Activated CD8-positive, alpha-beta memory T cell treated with anti-CD3 and anti-CD28 coated beads, Interleukin-2, amount 50 U/mL, for 24 hours (primary cell): Measurements from ENCODE around the gene SFMBT1.
A peak's percentile ranks its signal among the peaks of the same experiment; 100 is the strongest.

ENCODE experiments used
- DNase-seq: peaks from one replicate; pipeline ENCODE4 v3.0.0-alpha.2; 2020; ENCODE audit errors: extremely low read depth

The SFMBT1 gene, protein sequence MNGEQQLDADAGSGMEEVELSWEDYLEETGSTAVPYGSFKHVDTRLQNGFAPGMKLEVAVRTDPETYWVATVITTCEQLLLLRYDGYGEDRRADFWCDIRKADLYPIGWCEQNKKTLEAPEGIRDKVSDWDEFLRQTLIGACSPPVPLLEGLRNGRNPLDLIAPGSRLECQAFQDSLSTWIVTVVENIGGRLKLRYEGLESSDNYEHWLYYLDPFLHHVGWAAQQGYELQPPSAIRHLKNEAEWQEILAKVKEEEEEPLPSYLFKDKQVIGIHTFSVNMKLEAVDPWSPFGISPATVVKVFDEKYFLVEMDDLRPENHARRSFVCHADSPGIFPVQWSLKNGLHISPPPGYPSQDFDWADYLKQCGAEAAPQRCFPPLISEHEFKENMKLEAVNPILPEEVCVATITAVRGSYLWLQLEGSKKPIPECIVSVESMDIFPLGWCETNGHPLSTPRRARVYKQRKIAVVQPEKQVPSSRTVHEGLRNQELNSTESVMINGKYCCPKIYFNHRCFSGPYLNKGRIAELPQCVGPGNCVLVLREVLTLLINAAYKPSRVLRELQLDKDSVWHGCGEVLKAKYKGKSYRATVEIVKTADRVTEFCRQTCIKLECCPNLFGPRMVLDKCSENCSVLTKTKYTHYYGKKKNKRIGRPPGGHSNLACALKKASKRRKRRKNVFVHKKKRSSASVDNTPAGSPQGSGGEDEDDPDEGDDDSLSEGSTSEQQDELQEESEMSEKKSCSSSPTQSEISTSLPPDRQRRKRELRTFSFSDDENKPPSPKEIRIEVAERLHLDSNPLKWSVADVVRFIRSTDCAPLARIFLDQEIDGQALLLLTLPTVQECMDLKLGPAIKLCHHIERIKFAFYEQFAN

DNA sequence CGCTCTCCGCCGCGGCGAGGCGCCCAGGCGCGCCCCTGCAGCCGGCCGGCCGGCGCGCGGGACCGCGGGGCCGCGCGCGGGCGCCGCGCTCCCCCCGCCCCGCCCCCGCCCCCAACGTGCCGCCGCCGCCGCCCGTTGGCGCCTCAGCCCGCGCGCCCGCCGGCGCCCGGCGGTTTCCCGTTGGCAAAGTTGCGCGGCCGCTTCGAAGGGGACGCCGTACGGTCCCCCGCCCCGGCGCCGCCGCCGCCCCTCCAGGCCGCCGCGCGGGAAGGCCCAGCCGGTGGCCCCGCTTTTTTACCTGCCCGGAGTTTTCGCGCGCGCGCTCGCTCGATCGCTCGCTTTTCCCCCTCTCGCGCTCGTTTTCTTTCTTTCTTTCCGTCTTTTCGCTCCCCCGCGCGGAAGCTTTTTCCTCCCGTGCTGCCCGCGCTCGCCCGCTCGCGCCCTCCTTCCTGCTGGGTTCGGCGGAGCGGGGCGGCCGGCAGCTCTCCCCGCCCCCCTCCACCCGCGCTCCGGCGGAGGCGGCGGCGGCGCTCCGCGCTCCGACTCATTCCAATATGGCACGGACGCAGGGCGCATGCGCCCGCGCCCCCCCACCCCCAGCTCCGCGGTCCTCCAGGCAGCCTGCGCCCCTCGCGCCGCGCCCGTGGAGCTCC lies at the start of gene SFMBT1:
TSS of gene SFMBT1 (minus strand) at position 556 of the 653 bp plus-strand sequence. CDS start 76,945 bp downstream, outside the sequence.
- DNase-seq = peak; percentile 24

DNA sequence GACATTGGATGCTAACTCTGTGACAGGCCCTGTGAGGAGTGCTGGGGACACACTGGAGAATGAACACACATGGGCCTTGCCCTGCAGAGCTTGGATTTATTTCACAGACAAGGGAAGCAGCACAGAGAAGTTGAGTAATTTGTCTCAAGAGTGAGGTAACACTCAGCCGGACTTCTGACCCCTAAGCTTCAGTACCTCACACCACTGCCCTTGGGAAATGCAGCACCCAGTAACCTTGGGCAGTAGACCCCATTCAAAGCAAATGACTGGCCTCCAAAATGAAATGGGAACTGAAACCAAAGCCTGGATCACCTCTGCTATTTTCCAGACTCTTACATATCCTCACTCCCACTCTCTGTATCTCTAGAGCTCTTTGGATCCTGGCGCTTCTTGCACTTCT lies 47.1 kb upstream of the SFMBT1 start:
- no peak for DNase-seq

DNA sequence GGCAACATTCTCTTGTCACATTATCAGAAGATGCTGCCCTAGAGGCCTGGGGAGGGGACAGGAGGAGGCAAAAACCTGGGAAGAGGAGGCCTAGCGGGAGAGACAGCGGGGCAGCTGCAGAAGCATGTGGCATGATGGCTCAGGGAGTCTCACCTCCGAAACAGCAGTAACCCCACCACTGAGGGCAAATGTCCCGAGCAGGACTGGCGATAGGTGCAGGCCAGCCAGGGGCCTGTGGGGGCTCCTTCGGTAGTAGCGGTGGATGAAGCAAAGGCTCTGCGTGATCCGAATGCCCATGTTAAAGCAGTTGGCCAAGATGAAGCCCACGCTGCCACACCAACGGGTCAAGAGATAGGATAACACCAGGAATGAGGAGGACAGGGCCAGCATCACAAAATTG lies 46.3 kb upstream of the SFMBT1 start:
- no peak for DNase-seq

DNA sequence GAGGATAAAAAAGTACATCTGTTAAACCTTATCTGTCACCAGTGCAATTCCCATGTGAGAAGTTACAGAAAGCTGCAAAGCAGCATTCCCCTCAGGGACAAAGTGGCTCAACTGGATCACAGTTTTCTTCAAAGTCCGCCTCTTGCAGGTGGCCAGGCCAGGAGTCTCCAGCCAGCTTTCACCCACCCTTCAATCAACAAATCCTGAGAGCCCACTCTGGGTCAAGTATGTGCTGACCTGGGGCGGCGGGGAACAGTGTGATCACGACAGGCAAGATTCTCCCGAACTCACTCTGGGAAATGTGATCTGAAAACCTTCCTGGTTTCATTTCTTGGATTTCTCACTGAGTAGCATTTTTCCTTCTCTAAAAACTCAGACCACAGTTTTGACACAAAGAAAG lies 45.1 kb upstream of the SFMBT1 start:
- no peak for DNase-seq

DNA sequence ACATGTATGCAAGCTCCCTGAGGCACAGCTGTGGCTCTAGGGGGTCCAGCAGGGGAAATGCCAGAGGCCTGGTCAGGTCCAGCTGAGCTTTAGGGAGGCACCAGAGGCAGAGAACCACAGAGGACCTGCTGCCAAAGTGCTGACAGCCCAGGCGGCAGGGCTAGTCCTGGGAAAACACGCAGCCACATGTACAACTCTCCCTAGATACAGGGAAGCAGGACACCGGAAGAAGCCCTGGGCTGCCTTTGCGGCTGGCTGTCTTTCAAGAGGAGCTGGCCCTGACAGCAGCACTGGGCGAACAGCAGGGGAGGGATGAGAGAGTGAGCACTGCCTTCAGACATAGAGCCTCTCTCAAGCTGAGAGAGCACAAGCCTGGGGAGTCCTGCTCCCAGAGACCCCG lies 43.6 kb upstream of the SFMBT1 start:
- DNase-seq = no peak

DNA sequence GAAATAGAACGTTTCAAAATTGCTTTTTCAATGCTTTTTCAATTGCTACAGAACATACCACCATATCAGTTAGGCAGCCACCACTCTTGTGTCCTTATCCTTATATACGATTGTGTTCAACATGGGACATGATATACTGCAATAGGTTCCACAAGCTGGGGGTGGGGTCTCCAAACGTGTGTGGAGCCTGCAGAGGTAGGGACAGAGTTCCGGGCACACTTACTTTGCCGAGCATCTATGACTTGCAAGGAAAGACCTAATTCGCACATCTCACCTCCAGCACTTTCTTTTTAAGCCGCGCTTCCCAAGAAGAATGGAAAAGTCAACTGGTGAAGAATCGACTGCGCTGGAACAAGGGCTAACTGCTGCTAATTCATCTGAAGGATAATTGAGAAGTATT lies 39.6 kb upstream of the SFMBT1 start:
- DNase-seq = no peak

DNA sequence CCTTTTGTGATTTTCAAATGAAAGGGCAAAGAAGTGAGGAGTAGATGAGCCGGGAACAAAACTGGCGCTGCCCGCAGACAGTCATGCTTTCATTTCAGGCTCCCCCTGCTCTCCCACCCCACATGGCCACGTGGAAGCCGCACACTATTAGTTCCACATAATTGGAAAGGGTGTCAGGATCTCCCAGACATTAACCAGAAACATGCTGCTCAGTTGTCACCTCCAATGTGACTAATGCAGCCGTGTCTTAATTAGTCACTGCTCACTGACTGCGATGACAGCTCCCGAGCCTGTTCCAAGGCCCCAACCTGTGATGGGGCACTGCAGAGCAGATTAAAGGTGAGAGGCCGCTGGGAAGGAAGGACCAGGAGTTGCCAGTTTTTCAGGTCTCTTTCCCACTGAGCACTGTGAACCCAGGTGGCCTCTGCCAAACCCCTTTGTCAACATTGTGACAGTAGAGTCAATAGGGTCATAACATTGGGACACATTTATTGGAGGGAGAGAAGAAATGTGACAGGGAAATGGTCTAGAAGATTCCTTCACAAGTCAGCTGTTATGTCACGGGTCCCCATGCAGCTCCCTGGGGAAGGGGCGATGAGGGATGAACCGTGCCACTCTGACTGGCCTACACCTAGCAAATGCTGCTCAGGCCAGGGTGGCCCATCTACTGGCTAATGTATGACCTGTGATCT lies 38.6 kb upstream of the SFMBT1 start:
- no peak for DNase-seq

DNA sequence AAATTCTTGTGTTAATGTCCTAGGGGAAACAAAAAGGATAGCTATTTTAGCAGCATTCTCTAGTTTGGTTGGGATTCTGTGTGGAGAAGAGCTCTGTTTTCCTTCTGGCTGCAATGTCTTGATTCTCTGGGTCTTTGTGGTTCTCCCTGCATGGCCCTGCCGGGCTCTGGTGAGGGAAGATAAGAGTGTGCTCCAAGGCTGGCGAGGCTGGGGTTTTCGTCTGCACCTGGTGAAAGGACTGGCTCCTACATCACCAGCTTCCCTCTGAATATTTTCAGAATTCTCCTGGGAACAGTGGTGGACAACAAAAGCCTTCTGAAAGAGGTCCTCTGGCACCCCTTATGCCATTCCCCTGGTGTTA lies 38.1 kb upstream of the SFMBT1 start:
- no peak for DNase-seq

DNA sequence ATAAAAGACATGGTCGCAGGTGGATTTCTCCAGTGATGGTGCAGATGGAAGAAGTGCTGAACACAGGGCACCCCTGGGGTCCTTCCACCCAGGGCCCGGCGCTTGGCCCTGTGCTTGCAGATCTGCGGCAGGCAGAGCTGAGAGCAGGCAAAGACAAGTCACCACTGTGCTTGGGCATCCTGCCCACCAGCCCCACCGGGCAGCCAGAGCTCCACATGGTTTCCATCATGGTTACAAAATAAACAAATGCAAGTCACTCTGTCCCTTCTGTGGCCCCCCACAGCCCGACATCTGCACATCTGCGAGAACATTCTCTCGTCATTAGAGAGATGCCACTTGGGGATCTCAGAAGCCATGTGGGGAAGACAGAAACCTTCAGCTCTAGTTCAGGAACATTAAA lies 37.6 kb upstream of the SFMBT1 start:
- no peak for DNase-seq

DNA sequence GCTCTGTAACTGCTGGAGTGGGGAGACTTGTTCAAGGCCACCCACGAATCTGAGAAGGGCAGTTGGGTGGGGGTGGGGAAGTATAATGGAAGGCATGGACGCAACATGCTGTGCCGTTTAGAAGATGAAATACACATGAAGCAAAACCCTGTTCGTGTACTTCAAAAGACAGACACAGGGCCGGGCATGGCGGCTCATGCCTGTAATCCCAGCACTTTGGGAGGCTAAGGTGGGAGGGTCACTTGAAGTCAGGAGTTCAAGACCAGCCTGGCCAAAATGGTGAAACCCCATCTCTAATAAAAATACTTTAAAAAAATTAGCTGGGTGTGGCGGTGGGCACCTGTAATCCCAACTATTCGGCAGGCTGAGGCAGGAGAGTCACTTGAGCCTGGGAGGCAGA lies 36.9 kb upstream of the SFMBT1 start:
- no peak for DNase-seq

DNA sequence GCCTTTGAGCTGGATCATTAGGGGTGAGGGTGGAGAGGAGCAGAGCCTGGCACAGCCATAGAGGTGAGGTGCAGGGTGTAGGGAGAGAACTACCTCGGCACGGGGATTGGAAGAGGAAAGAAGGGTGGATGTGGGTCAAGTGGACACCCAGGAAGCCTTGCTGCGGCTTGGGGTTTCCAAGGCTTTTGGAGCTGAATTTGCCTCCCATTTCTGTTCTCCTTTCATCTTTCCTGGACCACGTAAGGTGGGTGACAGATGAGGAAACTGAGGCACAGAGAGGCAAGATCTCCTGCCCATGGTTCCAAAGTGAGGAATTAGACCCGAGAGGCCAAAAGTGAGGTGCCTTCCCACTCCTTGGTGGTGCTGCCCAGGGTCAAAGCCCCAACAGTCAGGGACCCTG lies 35.4 kb upstream of the SFMBT1 start:
- no peak for DNase-seq

DNA sequence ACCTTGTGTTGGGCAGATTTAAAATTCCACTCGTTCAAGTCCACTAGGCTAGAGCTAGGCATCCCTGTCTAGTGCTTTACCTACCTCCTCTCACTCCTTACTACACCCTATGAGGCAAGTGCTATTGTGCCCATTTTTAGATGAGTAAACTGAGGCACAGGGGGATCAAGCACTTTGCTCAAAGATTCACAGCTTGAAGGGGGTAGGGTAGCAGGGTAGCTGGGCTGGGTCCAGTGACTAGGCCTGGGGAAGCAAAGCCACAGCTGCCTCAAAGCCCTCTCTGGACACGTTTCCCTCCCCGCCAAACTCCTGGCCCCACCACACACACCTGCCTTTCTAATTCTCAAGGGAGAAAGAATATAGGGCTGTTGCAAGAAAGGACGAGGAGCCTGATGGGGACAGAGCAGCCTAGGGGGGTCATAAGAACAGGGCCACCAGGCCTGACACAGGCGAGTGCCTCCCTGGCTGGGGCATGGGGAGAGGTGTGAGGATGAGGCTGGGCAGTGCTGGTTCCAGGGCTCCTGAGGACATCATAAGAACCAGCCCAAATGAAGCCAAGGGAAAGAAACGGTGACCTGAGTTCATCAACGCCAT lies 34.8 kb upstream of the SFMBT1 start:
- DNase-seq = no peak

DNA sequence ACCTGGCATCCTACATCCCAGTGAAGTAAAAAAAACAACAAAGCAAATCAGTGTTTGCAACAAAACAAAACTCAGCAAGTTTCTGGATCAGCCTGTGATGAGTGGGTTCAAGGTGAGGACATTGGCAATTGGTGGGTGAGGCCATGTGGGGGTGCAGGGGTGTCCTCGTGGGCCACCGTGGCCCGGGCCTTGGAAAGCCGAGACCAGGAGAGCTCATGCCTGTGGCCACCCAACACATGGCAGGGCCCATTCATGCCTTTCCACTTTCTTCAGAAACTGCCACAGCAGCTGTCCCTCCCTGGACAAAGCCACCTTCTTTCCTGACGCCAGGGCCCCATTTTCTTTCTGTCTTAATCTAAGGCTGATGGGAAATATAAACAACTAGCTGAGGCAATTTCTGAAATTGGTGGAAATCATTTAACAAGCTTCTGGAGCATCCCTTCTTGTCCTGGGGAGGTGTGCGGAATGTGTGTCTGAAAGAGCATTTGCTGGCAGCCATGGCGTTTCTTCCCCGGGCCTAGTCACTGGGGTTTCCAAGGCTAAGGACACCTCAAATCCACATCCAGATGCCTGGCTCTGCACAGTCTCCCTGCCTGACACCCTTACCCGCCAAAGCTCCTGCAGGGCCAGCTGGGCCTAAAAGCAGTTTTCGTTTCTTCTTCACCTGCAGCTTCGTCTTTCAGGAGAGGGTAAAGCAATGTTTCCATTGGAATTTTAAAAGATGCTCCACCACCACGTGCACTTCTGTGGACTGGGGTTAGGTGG lies 34.1 kb upstream of the SFMBT1 start:
- no peak for DNase-seq

DNA sequence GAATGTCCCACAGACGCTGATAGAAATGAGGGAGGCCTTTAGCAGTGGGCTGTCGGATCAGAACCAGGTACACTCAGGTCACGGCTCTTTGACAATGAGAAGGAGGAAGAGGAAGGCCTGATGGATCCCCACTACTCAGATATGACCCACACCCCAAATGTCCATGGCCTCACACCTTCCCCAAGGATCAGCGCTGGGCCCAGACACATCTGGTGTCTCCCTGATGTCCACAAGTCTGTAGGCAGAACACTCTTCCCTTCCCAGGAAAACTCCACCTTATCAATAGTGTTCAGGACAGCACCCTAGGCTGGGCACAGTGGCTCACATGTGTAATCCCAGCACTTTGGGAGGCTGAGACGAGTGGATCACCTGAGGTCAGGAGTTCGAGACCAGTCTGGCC lies 33.3 kb upstream of the SFMBT1 start:
- no peak for DNase-seq

DNA sequence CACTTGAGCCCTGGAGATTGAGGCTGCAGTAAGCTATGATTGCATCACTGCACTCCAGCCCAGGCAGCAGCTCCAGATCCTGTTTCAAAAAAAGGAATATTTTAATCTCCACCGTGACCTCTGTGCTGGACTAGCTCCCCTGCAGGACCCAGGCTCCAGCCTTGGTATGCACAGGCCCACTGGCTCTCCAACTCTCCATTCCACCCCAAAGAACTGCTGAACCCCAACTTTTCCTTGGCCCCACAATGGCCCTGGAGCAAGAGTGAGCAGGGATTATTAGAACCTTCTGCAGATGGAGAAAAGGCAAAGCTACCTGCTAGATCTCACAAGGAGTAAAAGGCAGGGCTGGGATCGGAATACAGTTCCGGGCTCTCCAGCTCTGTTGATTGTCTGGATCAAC lies 32.8 kb upstream of the SFMBT1 start:
- no peak for DNase-seq

DNA sequence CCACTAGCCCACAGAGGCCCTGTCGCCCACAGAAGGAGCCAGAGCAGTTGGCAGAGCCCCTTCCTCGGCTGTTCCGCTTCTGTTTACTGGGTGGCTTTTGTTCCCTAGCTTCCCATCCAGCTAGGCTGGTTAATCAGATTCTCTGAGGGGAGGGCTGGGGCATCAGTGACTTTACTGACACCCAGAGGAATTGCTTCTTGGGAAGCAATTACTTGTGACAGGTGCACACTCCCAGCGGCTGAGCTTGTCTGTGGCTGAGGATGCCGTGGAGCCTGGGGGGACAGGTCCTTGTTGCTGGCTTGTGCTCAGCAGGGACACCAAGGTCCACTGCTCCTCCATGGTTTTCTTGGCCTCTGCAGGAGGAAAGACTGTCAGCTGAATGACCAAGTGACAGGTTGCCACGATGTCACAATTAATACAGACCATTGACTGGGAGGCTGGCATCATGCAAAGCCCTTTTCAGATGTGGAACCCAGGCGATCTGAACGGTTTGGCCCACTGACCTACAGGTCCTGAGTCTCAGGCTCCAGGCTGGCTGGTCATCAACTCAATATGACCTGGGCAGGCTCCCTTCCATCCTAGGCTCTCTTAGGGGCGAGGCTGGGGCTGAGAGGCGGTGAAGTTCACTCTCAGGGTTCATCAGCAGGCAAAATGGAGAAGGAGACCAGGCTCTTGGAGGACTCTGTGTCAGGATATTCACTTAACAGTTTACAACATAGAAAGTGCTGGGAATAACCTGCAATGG lies 31.8 kb upstream of the SFMBT1 start:
- DNase-seq = no peak

DNA sequence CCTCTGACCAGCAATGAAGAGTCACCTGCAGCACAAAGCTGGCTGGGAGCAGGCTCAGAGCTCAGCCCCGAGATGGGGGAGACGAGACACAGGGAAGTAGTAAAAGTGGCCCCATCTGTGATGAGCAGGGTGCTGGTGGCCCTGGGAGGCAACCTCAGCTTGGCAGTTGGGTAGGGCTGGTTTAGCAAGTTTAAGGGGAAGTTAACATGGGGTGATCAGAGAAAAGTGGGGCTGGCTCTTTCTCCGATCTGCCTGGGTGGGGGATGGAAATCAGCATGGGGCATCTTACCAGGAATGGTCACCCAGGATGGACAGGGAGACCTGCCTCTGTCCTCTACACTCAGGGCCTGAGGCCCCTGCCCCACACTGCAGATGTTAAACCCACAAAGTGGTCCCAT lies 29.9 kb upstream of the SFMBT1 start:
- no peak for DNase-seq

DNA sequence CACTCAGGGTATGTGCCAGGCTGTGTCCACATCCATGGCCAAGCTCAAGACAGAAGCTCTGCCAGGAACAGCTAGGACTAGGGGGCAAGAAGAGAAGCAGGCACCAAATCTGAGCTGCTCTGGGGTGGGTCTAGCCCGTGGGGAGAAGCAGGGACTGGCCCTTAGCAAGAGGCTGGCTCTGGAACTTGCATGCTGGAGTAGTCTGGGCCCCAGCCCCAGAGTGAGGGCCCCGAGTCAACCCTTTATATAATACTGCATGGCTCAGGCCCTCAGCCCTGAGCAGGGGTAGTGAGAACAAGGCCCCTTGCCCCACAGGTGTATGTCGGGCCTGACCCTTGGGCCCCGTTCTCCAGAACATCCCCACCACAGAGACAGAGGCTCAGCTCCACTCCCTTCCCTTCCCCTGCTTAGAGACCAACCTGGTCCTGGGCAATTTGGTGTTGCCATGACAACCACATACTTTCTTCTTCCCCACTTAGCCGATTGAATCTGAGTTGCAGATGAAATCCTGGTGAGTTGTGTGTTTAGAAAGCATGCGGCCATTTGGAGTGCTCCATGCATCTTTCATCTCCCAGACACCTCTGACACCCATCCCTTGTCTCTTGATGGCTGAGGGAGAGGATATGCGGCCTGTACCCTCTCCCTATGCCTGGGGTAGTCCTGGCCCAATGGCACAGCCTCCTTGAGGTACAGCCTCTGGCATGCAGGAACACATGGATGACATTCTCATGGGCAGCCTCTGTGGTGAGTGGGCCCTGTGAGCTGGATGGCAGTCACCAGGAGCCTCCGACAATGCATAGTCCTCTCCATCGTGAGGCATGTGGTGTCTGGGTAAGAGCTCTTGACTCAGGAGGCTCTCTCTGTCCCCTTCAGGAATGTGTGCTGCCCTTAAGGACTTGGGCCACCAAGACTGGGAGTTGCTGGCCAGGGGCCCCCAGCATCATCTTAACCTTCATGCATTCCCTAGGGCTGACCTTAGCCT lies 29.2 kb upstream of the SFMBT1 start:
- DNase-seq = no peak

DNA sequence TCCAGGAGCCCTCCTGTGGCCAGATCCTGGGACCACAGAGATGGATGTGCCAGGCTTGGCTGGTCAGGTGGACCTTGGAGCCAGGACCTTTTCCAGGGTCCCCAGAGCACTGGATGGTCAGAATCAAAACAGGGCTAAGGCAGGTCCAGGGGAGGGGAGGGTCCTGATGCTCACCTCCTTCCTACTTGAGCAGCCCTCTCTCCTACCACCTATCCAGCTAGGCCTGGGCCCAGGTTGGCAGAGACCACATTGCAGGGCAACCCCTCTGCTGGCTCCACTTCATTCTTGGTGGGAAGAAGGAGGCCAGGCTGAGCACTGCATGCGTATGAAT lies 28.5 kb upstream of the SFMBT1 start:
- no peak for DNase-seq
